GM12801 (cell line): Measurements from ENCODE around the gene ZNF416.

Source experiments
- CTCF ChIP-seq: IDR thresholded peaks from one replicate; pipeline ENCODE4 v1.5.1; 2011; ENCODE audit warnings: control low read depth; ENCODE audit not compliant: insufficient read length; ENCODE audit errors: extremely low read depth

The ZNF416 gene

GRCh38 chr19:57599761-57600383, 21.2 kb upstream of the ZNF416 start, which contains the start of gene ZNF530:
ZNF530 (plus strand) TSS chr19:57599885; CDS start chr19:57604346, 4,461 bp downstream.
- TF ChIP-seq CTCF: no peak

- TF ChIP-seq CTCF: no peak
Observed at GRCh38 chr19:57599377-57599760, 20.7 kb upstream of the ZNF416 start.

GRCh38 chr19:57587529-57587928, 8.8 kb upstream of the ZNF416 start:
- TF ChIP-seq CTCF: no peak

GRCh38 chr19:57583521-57584416, 5.1 kb upstream of the ZNF416 start, which contains the start of gene ZIK1:
ZIK1 (plus strand) TSS chr19:57584145; CDS start chr19:57584357, 212 bp downstream.
- TF ChIP-seq CTCF: no peak

GRCh38 chr19:57583104-57583520, 4.4 kb upstream of the ZNF416 start:
- no peak for TF ChIP-seq CTCF

- TF ChIP-seq CTCF: no peak
Observed at GRCh38 chr19:57576661-57577060, 2.0 kb downstream of the ZNF416 start.

GRCh38 chr19:57572415-57572947, 6.2 kb downstream of the ZNF416 start:
- no peak for TF ChIP-seq CTCF
